GM18526 (cell line): ENCODE results near the gene PRR5.

Experiments used
- POLR2A ChIP-seq: IDR thresholded peaks from 3 replicates; pipeline ENCODE4 v1.6.1; 2011; ENCODE audit not compliant: insufficient read length; ENCODE audit errors: extremely low read depth

PRR5 gene

GRCh38 chr22:44683881-44684280, 18.1 kb upstream of the PRR5 start:
- TF ChIP-seq POLR2A = no peak

- no peak for TF ChIP-seq POLR2A
Observed at GRCh38 chr22:44684506-44685383, 17.3 kb upstream of the PRR5 start.

- peak; percentile 53 for TF ChIP-seq POLR2A
Observed at GRCh38 chr22:44685384-44686056, 16.5 kb upstream of the PRR5 start.

GRCh38 chr22:44686873-44687600, 15.0 kb upstream of the PRR5 start:
- no peak for TF ChIP-seq POLR2A

- no peak for TF ChIP-seq POLR2A
Observed at GRCh38 chr22:44689173-44689572, 12.8 kb upstream of the PRR5 start.

- no peak for TF ChIP-seq POLR2A
Observed at GRCh38 chr22:44689915-44690524, 12.0 kb upstream of the PRR5 start.

GRCh38 chr22:44691796-44692661, 10.0 kb upstream of the PRR5 start:
- TF ChIP-seq POLR2A = no peak

- no peak for TF ChIP-seq POLR2A
Observed at GRCh38 chr22:44692662-44693007, 9.4 kb upstream of the PRR5 start.

- no peak for TF ChIP-seq POLR2A
Observed at GRCh38 chr22:44693145-44693544, 8.9 kb upstream of the PRR5 start.

- TF ChIP-seq POLR2A = no peak
Observed at GRCh38 chr22:44693756-44694155, 8.2 kb upstream of the PRR5 start.

- TF ChIP-seq POLR2A = no peak
Observed at GRCh38 chr22:44697423-44698141, 4.4 kb upstream of the PRR5 start.

- no peak for TF ChIP-seq POLR2A
Observed at GRCh38 chr22:44698531-44699421, 3.2 kb upstream of the PRR5 start.

GRCh38 chr22:44700456-44700855, 1.5 kb upstream of the PRR5 start:
- TF ChIP-seq POLR2A = no peak
